Astrocyte of the spinal cord (primary cell): Measurements from ENCODE around the gene PGAM5.
"Not testable (repeated sequence)": the region's sequence is repeated elsewhere in the genome, so short reads cannot be mapped to it uniquely, and the experiment has no call there.

Source experiments
- DNase-seq: peaks from one replicate; pipeline ENCODE4 v3.0.0; 2011; ENCODE audit warnings: low read depth, low spot score
- H3K4me3 ChIP-seq: 2 replicates; pipeline ENCODE4 v1.5.1; 2011; ENCODE audit warnings: low read depth, mild to moderate bottlenecking, low read length, moderate library complexity
- CTCF ChIP-seq: IDR thresholded peaks from 2 replicates; pipeline ENCODE4 v1.5.1; 2012; ENCODE audit warnings: low read depth, mild to moderate bottlenecking, low read length, inconsistent platforms
- in situ Hi-C: cut with HindIII; loops from 2 replicates; pipeline ENCODE4 v1.10.0; 2017; ENCODE audit warnings: low sequenced_read_pairs

The PGAM5 gene

GRCh38 chr12:132741620-132742019 is 31.0 kb downstream of the PGAM5 start:
- in situ Hi-C loops, result no loop called here
- H3K4me3 ChIP-seq, result no peak overlapping the region
- no peak for DNase-seq
- no peak for TF ChIP-seq CTCF

- TF ChIP-seq CTCF, result no peak
- in situ Hi-C loops, result no loop called here
- no peak overlapping the region for H3K4me3 ChIP-seq
- DNase-seq, result no peak
Measured at GRCh38 chr12:132743831-132744230, 33.2 kb downstream of the PGAM5 start.

GRCh38 chr12:132746613-132747012 is 36.0 kb downstream of the PGAM5 start:
- no peak for DNase-seq
- in situ Hi-C loops, result no loop called here
- no peak for TF ChIP-seq CTCF

GRCh38 chr12:132747395-132747794 is 36.8 kb downstream of the PGAM5 start:
- no peak overlapping the region for H3K4me3 ChIP-seq
- no peak for TF ChIP-seq CTCF
- in situ Hi-C loops, result no loop called here
- DNase-seq, result no peak

More at GRCh38 chr12:132746613-132747012, 36.0 kb downstream of the PGAM5 start:
- H3K4me3 ChIP-seq, result no peak overlapping the region

- no peak overlapping the region for H3K4me3 ChIP-seq
- in situ Hi-C loops, result no loop called here
- TF ChIP-seq CTCF, result no peak
- DNase-seq, result no peak
Measured at GRCh38 chr12:132747896-132748295, 37.3 kb downstream of the PGAM5 start.

GRCh38 chr12:132748319-132748718 is 37.7 kb downstream of the PGAM5 start:
- no peak for TF ChIP-seq CTCF
- DNase-seq, result no peak
- H3K4me3 ChIP-seq, result no peak overlapping the region
- in situ Hi-C loops, result no loop called here

- H3K4me3 ChIP-seq, in situ Hi-C loops, DNase-seq: not testable (repeated sequence)
Measured at GRCh38 chr12:132753670-132754069, 43.0 kb downstream of the PGAM5 start.
